ENCODE results near the gene SZRD1. TPM values are rescaled to one million over a fixed set of nuclear protein-coding genes. Genes with fewer than 3 reads are reported as not detected.

SZRD1 gene
- total and polyA plus RNA-seq, 9 of the 15 experiments (the other 6 are each of a cell fraction or from before 2014, with no cell fraction given): 3.9 to 149 (median 82.5) TPM

GRCh38 chr1:16393570-16394521 is 26.8 kb downstream of the SZRD1 start:
- in situ Hi-C loops (cut with MboI): no loop called here
- peaks cover 63% of the 10 kb centered on the region for H3K36me3 ChIP-seq (ENCODE audit: control insufficient read depth, insufficient read depth, low read length)

More at GRCh38 chr1:16393570-16394521, 26.8 kb downstream of the SZRD1 start:
- no peak for DNase-seq (ENCODE audit: extremely low read depth in 1 of 4, low spot score in 3 of 4)
- no peak overlapping the region for H3K27ac ChIP-seq (ENCODE audit: extremely low read depth, low read depth, low read length)
- no peak overlapping the region for H2AFZ ChIP-seq (ENCODE audit: low read depth, low read length)
- H3K79me2 ChIP-seq (ENCODE audit: control insufficient read depth, insufficient read depth, low read length): peaks cover 44% of the 10 kb centered on the region
- no TSS peak for BruUV-seq (replicated peaks)
- ChIA-PET POLR2A (interaction anchor here (1.0 to 1.2 kb wide), 2 partner anchors 18 to 31 kb away, joined by 3 to 4 read pairs; no protein-coding TSS in a partner anchor), CTCF (ENCODE audit: low intra/inter-chr PET ratio) (no interaction called here)
- H4K20me1 ChIP-seq (replicated peaks; ENCODE audit: control insufficient read depth, insufficient read depth, low read length): peaks cover 27% of the 10 kb centered on the region; the same call in 1 of the 2 replicates
- H3K4me3 ChIP-seq: no peak overlapping the region
- intact Hi-C loops (cut with micrococcal nuclease): no loop called here
- no peak for TF ChIP-seq CTCF (IDR thresholded peaks at IDR 0.05 in 2 of 3, conservative IDR thresholded peaks at IDR 0.05 in 1 of 3; ENCODE audit: insufficient read depth in 2 of 3, low read depth in 1 of 3, low read length in 3 of 3)
- peak; percentile 26; the same call in 1 of the 2 replicates for TF ChIP-seq ATF3 (IDR thresholded peaks at IDR 0.05)
- no peak for TF ChIP-seq ATF3 (CRISPR knock-in tag; conservative IDR thresholded peaks at IDR 0.05)
- no peak for TF ChIP-seq RBM34 (IDR thresholded peaks at IDR 0.05; ENCODE audit: borderline replicate concordance, insufficient read depth, low read length)
- TF ChIP-seq CEBPG (CRISPR knock-in tag; IDR thresholded peaks at IDR 0.05): no peak
- peak; percentile 52 to 59; a peak in 3 of 4 replicates for TF ChIP-seq CEBPG (tag; conservative IDR thresholded peaks at IDR 0.05 in 1 of 2, IDR thresholded peaks at IDR 0.05 in 1 of 2)
- TF ChIP-seq CEBPB (tag; IDR thresholded peaks at IDR 0.05): peak; percentile 59; the same call in 1 of the 2 replicates
- H3K9me1 ChIP-seq (ENCODE audit: control insufficient read depth, insufficient read depth, low read length): peaks cover 8% of the 10 kb centered on the region
- FAIRE-seq: no peak
- ATAC-seq: no peak
- no peaks in the 10 kb centered on the region for H3K27me3 ChIP-seq (ENCODE audit: control insufficient read depth in 2 of 2, insufficient read depth in 2 of 2, low read length in 2 of 2)
- peak overlapping the region in 1 of 2 experiments; percentile 69; a peak in 2 of 4 replicates for H3K9ac ChIP-seq (ENCODE audit: insufficient read depth in 1 of 2, low read depth in 2 of 2, low read length in 2 of 2)
- H3K4me1 ChIP-seq (replicated peaks in 1 of 2; ENCODE audit: control insufficient read depth in 2 of 2, insufficient read depth in 2 of 2, low read length in 2 of 2): peaks cover 10 to 18% of the 10 kb centered on the region in 2 experiments; a peak in 4 of 5 replicates
- H3K9me3 ChIP-seq (replicated peaks; ENCODE audit: control insufficient read depth, insufficient read depth, low read depth, low read length): no peaks in the 10 kb centered on the region
- WGBS (ENCODE audit: insufficient coverage, low coverage, missing lambda C conversion rate): 90% methylated on average over 10 of the region's 10 CpGs
- H3K4me2 ChIP-seq (ENCODE audit: insufficient read depth, low read length): no peak overlapping the region
